Activated CD4-positive, alpha-beta T cell treated with anti-CD3 and anti-CD28 coated beads, Interleukin-2, amount 50 U/mL, for 1 hour (primary cell): ENCODE results near the gene SYT15.
"Not testable (repeated sequence)": the region's sequence is repeated elsewhere in the genome, so short reads cannot be mapped to it uniquely, and the experiment has no call there.

Source experiments
- DNase-seq: peaks from one replicate; pipeline ENCODE4 v3.0.0-alpha.2; 2020

The SYT15 gene

GRCh38 chr10:46578474-46579178 is at the start of gene SYT15:
Gene SYT15 (plus strand): TSS chr10:46579128. CDS start chr10:46579169, 41 bp downstream.
- not testable (repeated sequence) for DNase-seq

GRCh38 chr10:46529742-46530141 is 49.2 kb upstream of the SYT15 start:
- DNase-seq: not testable (repeated sequence)

- DNase-seq: no peak
Observed at GRCh38 chr10:46530249-46531186, 48.4 kb upstream of the SYT15 start.

DNA sequence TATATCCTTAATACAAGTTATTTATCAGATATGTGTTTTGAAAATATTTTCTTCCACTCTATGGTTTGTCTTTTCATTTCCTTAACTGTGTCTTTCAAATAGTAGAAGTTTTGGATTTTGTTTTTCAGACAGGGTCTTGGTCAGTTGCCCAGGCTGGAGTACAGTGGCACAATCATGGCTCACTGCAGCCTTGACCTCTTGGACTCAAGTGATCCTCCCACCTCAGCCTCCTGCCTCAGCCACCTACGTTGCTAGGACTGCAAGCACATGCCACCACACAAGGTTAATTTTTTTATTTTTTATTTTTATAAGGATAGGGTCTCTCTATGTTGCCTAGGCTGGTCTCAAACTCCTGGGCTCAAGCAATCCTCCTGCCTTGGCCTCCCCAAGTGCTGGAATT is 46.7 kb upstream of the SYT15 start:
- DNase-seq: not testable (repeated sequence)

DNA sequence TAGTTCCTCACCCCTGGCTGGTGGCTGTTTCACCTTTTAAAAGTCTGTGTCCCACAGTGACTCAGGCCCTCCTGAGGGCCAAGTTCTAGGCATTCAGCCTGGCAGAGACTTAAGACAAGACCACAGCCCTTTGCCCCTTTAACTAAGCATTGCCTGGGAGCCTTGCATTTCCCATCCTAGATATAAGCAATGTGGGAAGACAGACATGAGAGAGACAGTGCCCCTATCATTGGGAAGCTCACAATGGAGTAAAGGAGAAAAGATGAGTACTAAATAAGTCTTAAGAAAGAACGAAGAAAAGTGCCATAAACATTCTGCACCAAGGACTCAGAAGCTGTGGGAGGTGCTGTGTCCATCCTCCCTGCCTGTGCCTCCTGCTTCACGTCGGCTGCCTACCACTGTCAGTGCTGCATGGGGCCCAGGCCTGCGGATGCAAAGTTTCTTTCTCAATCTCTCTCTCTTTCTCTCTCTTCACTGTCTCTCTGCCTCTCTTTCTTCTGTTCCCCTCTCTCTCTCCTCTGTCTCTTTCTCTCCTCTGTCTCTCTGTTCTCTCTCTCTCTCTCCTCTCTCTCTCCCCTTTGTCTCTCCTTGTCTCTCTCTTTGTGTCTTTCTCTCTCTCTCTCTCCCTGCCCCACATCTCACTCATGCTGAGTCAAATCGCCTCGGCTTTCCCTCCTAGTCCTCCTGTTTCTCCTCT is 44.0 kb upstream of the SYT15 start:
- no peak for DNase-seq

DNA sequence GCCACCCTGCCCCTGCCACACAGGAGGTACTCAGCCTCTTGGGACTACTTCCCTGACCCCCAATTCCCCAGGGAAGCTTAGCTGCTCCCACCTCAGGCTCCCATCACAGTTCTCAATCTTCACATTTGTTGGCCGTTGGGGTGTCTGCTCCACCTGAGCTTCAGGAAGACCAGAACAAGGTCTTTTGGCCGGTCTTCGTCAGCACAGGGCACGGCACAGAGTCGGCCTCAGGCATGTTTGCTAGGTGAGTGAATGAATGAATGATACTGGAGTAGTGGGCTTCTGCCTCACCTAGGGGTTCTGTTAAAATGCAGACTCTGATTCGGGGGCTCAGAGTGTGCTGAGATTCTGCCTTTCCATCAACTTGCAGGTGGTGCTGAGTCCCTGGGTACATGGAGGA is 42.8 kb upstream of the SYT15 start:
- DNase-seq: no peak

DNA sequence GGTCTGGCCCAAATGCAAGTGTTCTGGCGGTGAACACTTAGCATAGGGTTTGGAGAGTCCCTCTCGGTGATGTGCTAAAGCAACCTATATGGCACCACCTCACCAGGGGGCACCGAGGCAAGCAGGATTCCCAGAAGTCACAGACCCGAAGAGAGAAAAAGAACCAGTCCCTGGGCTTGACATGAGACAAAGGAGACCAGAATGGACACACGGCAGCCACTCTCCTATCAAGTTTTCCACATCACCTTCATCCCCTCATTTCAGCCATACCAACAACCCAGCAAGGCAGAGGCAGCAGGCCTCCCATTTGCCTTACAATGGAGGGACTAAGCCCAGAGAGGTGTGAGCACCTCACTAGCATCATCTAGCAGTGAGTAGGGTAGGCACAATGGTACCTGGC is 42.1 kb upstream of the SYT15 start:
- no peak for DNase-seq

DNA sequence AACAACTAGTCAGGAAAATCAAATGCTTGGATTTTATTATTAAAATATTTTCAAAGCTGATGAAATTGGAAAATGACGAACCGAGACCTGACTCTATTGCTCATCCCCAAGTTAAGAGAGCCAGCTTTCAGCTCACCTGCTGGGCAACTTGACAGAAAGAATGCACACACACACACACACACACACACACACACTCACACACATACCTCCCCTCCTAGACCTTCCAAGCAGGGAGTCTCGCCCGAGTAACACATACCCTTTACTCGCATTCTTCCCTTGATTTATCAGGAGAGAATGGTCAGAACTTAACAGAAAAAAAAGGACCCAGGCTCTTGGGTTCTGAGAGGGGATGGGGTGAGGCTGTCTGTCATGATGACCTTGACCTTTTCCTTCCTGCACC is 41.6 kb upstream of the SYT15 start:
- DNase-seq: no peak

GRCh38 chr10:46538155-46538554 is 40.8 kb upstream of the SYT15 start:
- DNase-seq: no peak

DNA sequence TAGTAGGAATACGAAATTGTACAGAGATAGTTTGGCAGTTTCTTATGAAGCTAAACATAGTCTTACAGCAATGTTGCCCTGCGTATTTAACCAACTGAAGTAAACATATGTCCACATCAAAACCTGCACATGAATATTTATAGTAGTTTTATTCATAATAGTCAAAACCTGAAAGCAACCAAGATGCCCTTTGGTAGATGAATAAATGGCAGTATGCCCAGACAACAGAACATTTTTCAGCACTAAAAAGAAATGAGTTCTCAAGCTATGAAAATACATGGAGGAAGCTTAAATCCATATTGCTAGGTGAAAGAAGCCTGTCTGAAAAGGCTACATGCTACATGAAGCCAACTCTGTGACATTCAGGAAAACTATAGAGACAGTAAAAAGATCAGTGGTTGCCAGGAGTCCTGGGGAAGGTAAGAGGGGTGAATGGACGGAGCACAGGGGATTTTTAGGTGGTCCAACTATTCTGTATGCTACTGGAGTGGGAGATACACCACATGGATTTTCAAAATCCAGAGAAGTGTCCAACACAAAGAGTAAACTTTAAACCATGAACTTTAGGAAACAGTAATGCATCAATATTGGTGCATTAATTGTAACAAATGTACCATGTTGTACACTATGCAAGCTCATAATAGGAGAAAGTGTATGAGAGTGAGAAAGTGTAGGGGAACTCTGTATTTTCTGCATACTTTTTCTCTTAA is 40.1 kb upstream of the SYT15 start:
- no peak for DNase-seq

GRCh38 chr10:46539596-46540411 is 39.1 kb upstream of the SYT15 start:
- no peak for DNase-seq

- no peak for DNase-seq
Observed at GRCh38 chr10:46540412-46541016, 38.4 kb upstream of the SYT15 start.

- peak; percentile 1 for DNase-seq
Observed at GRCh38 chr10:46541017-46541661, 37.8 kb upstream of the SYT15 start.

DNA sequence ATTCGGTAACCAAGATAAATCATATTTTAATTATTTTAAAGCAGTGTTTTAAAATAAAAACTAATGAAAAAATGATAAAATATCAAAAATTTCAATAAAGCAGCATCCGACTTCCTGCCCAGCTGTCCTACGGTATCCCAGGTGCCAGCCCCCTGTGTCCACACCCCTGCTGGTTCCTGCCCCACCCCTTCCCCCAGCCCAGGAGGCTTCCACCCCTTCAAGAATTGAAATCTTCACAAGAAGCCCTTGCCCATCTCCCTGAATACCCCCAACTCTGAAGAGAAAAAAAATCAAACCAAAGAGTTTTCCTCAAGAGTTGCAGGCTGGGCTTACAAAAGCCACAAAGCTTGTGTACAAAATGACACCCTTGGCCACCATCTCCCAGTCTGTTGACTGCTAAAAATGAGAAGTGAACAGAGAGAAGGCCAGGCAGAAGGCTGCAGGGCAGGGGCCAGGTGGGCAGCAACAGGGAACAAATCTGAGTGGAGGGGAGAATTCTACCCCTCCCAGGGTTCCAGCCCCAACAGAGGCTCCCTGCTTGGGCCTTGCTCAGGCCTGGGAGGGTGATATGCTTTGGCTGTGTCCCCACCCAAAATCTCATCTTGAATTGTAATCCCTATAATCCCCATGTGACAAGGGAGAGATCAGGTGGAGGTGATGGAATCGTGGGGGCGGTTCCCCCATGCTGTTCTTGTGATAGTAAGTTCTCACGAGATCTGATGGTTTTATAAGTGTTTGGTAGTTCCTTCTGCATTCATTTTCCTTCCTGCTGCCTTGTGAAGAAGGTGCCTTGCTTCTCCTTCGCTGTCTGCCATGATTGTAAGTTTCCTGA is 37.0 kb upstream of the SYT15 start:
- DNase-seq: peak; percentile 0

GRCh38 chr10:46542567-46543465 is 36.1 kb upstream of the SYT15 start:
- DNase-seq: no peak

DNA sequence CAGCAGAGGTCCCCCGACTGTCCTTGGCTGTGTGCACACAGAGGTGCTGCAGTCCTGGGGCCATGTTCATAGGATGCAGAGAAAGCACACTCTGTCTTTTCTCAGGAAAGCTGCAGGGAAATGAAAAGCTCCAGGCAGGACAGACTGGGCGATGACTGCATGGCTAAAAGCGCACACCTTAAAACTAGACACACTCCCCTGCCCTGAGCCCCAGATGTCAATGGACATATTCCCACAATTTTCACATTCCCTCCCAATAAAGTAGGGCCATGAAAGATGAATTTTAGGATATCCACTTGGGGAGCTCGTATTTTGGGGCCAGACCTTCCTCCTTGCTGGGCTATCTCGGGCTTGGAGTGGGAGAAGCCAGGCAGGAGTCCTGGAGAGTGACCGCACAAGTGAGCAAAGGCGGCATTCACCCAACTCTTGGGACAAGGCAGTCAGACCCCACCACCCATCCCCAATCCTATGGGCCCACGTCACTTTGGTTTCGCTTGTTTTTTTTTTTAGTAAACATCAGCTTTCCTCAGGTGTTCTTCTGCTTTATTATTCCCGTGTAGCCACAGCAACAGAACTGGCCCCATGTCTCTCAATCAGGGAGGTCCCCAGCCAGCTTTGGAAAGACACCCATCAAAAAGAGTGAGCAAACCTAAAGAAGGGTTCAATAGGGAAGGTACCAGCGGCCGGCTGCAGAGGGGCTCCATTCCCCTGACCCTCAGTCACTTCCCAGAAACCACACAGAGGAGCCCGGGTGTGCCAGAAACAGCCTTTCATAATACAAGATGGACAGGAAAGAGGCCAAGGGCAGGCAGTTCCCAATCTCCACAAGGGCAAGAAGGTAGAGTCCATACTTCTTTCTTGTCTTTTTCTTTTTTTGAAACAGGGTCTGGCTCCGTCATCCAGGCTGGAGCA is 35.2 kb upstream of the SYT15 start:
- peak; percentile 1 for DNase-seq

- peak; percentile 1 for DNase-seq
Observed at GRCh38 chr10:46544989-46545791, 33.7 kb upstream of the SYT15 start.
